ENCODE data around the gene PTF1A.

The PTF1A gene

GRCh38 chr10:23191764-23192711, at the start of gene PTF1A:
Gene PTF1A (plus strand): TSS chr10:23192312. CDS start chr10:23192531, 219 bp downstream.
- TF ChIP-seq CTCF (IDR thresholded peaks at IDR 0.05; ENCODE audit: control extremely low read depth, extremely low read depth, low read depth, missing control alignments) = no peak
- POLR2A ChIA-PET = no interaction called here
- no peak for DNase-seq (ENCODE audit: extremely low spot score)
- CTCF ChIA-PET = no interaction called here

GRCh38 chr10:23146258-23146657, 45.9 kb upstream of the PTF1A start:
- DNase-seq (ENCODE audit: extremely low spot score) = no peak
- TF ChIP-seq CTCF (IDR thresholded peaks at IDR 0.05; ENCODE audit: control extremely low read depth, extremely low read depth, low read depth, missing control alignments) = no peak
- CTCF ChIA-PET = interaction anchor here (2.6 kb wide), 1 partner anchor 12 kb away, joined by 13 read pairs; no protein-coding TSS in a partner anchor
- POLR2A ChIA-PET = no interaction called here

- ChIA-PET POLR2A (no interaction called here), CTCF (interaction anchor here (2.6 kb wide), 1 partner anchor 11 kb away, joined by 13 read pairs; no protein-coding TSS in a partner anchor)
- no peak for TF ChIP-seq CTCF (IDR thresholded peaks at IDR 0.05; ENCODE audit: control extremely low read depth, extremely low read depth, low read depth, missing control alignments)
- DNase-seq (ENCODE audit: extremely low spot score) = no peak
These were observed 45.1 kb upstream of the PTF1A start for GRCh38 chr10:23147035-23147434.

- no peak for DNase-seq (ENCODE audit: extremely low spot score)
These were observed 43.9 kb upstream of the PTF1A start for GRCh38 chr10:23148214-23148613.

GRCh38 chr10:23150091-23150490, 42.0 kb upstream of the PTF1A start:
- no peak for TF ChIP-seq CTCF (IDR thresholded peaks at IDR 0.05; ENCODE audit: control extremely low read depth, extremely low read depth, low read depth, missing control alignments)
- POLR2A ChIA-PET = no interaction called here
- CTCF ChIA-PET = interaction anchor here (1.1 to 1.4 kb wide), 2 partner anchors 13 to 143 kb away, joined by 3 to 4 read pairs; no protein-coding TSS in a partner anchor

More at GRCh38 chr10:23148214-23148613, 43.9 kb upstream of the PTF1A start:
- TF ChIP-seq CTCF (IDR thresholded peaks at IDR 0.05; ENCODE audit: control extremely low read depth, extremely low read depth, low read depth, missing control alignments) = no peak
- ChIA-PET POLR2A (no interaction called here), CTCF (no interaction called here)

GRCh38 chr10:23150610-23151009, 41.5 kb upstream of the PTF1A start:
- POLR2A ChIA-PET = no interaction called here
- CTCF ChIA-PET = interaction anchor here (1.4 kb wide), 1 partner anchor 13 kb away, joined by 4 read pairs; no protein-coding TSS in a partner anchor
- TF ChIP-seq CTCF (IDR thresholded peaks at IDR 0.05; ENCODE audit: control extremely low read depth, extremely low read depth, low read depth, missing control alignments) = no peak
- no peak for DNase-seq (ENCODE audit: extremely low spot score)

More at GRCh38 chr10:23150091-23150490, 42.0 kb upstream of the PTF1A start:
- no peak for DNase-seq (ENCODE audit: extremely low spot score)
